Measurements from ENCODE around the gene CAVIN1. TPM values are rescaled to one million over a fixed set of nuclear protein-coding genes. Genes with fewer than 3 reads are reported as not detected.
"Not testable (repeated sequence)": the region's sequence is repeated elsewhere in the genome, so short reads cannot be mapped to it uniquely, and the experiment has no call there.

CAVIN1 gene
- total RNA-seq, 1 donor from 2014 or later, result 53.3 TPM

DNA sequence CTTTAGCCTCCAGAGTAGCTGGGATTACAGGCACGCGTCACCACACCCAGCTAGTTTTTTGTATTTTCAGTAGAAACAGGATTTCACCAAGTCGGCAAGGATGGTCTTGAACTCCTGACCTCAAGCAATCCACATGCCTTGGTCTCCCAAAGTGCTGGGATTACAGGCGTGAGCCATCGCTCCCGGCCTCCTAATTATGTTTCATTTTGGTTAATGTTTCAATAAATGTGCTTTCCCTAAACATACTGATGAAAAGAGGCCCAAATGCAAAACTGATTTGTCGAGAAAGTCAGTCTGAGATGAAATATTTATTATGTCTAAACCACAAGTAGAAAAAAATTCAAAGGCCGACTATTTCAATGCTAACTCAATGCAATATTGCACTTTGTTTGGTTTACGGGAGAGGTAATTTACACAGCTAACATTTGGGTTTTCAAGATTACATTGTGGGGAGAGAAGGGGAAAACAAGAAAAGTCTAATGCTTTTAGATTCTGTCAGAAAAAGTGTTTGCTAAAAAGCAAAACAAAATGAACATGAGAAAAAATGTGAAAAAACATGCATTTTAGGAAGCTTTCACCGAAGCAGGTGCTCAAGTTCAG is 44.6 kb downstream of the CAVIN1 start:
- TF ChIP-seq, protein P1, sequence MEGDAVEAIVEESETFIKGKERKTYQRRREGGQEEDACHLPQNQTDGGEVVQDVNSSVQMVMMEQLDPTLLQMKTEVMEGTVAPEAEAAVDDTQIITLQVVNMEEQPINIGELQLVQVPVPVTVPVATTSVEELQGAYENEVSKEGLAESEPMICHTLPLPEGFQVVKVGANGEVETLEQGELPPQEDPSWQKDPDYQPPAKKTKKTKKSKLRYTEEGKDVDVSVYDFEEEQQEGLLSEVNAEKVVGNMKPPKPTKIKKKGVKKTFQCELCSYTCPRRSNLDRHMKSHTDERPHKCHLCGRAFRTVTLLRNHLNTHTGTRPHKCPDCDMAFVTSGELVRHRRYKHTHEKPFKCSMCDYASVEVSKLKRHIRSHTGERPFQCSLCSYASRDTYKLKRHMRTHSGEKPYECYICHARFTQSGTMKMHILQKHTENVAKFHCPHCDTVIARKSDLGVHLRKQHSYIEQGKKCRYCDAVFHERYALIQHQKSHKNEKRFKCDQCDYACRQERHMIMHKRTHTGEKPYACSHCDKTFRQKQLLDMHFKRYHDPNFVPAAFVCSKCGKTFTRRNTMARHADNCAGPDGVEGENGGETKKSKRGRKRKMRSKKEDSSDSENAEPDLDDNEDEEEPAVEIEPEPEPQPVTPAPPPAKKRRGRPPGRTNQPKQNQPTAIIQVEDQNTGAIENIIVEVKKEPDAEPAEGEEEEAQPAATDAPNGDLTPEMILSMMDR (IDR thresholded peaks at IDR 0.05; ENCODE audit: unreplicated experiment), result no peak
- no peaks in the 10 kb centered on the region for H3K9me3 Mint-ChIP-seq
- no peak overlapping the region for H3K4me3 Mint-ChIP-seq
- peak overlapping the region; percentile 82 for H3K27ac Mint-ChIP-seq
- peaks cover 24% of the 10 kb centered on the region for H3K4me1 Mint-ChIP-seq
- H3K36me3 Mint-ChIP-seq, result peaks cover 4% of the 10 kb centered on the region
- H3K27me3 Mint-ChIP-seq (ENCODE audit: low read depth), result no peaks in the 10 kb centered on the region
- DNase-seq (ENCODE audit: low spot score in 2 of 2, unreplicated experiment in 2 of 2), result no peak

DNA sequence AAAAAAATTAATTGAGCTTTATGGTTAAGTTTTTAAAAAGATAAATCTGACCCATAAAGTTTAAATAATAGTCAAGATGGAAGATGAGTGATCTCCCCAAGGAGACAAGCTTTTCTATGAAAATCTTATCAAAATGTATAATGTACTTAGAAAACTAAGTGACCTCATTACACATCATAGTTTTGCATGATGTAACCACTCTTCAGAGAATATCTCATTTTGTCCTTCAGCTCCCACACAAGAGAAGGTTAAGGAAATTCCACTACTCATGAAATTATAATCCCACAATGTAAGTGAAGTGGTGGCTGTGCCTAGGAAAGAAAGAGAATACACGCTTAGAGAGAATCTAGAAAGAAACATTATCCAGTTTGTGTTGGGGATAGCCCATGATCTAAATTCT is 49.2 kb downstream of the CAVIN1 start:
- DNase-seq (ENCODE audit: low spot score in 2 of 2, unreplicated experiment in 2 of 2), result no peak
- Mint-ChIP-seq H3K27ac (no peak overlapping the region), H3K4me1 (peaks cover 7% of the 10 kb centered on the region), H3K27me3 (ENCODE audit: low read depth) (no peaks in the 10 kb centered on the region), H3K4me3 (no peak overlapping the region), H3K9me3 (peaks cover 10% of the 10 kb centered on the region), H3K36me3 (peaks cover 11% of the 10 kb centered on the region)
- TF ChIP-seq, protein P1 (IDR thresholded peaks at IDR 0.05; ENCODE audit: unreplicated experiment), result no peak

DNA sequence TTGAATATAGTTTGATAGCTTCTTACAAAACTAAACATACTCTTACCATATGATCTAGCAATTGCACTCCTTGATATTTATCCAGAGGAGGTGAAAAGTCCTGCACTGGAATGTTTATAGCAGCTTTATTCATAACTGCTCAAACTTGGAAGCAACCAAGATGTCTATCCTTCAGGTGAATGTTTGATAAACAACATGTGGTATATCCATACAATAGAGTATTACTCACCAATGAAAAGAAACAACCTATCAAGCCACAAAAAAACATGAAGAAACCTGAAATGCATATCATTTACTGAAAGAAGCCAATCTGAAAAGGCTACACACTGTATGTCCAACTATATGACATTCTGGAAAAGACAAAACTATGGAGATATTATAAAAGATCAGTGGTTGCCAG is 50.9 kb downstream of the CAVIN1 start:
- H3K9me3 Mint-ChIP-seq, result peaks cover 10% of the 10 kb centered on the region
- no peak overlapping the region for H3K27ac Mint-ChIP-seq
- no peak overlapping the region for H3K4me3 Mint-ChIP-seq
- no peaks in the 10 kb centered on the region for H3K27me3 Mint-ChIP-seq (ENCODE audit: low read depth)
- TF ChIP-seq, protein P1 (IDR thresholded peaks at IDR 0.05; ENCODE audit: unreplicated experiment), result no peak
- H3K4me1 Mint-ChIP-seq, result peaks cover 7% of the 10 kb centered on the region
- DNase-seq (ENCODE audit: low spot score in 2 of 2, unreplicated experiment in 2 of 2), result no peak
- peaks cover 11% of the 10 kb centered on the region for H3K36me3 Mint-ChIP-seq

DNA sequence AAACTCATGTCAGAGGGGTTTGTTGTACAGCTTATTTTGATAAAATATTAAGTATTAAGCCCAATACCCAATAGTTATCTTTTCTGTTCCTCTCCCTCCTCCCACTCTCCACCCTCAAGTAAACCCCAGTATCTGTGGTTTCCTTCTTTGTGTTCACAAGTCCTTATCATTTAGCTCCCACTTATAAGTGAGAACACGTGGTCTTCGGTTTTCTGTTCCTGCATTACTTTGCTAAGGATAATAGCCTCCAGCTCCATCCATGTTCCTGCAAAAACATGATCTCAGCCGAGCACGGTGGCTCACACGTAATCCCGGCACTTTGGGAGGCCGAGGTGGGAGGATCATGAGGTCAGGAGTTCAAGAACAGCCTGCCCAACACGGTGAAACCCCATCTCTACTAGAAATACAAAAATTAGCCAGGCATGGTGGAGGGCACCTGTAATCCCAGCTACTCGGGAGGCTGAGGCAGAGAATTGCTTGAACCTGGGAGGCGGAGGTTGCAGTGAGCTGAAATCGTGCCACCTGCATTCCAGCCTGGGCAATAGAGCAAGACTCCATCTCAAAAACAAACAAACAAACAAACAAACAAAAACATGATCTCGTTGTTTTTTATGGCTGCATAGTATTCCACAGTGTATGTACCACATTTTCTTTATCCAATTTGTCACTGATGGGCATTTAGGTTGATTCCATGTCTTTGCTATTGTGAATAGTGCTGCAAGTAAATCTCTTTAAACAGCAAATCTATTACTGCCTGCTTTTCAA is 54.1 kb downstream of the CAVIN1 start:
- not testable (repeated sequence) for H3K27me3 Mint-ChIP-seq (ENCODE audit: low read depth); H3K9me3 Mint-ChIP-seq; DNase-seq (ENCODE audit: low spot score in 2 of 2, unreplicated experiment in 2 of 2); H3K4me3 Mint-ChIP-seq; H3K27ac Mint-ChIP-seq
- peaks cover 10% of the 10 kb centered on the region for H3K4me1 Mint-ChIP-seq
- peaks cover 11% of the 10 kb centered on the region for H3K36me3 Mint-ChIP-seq

DNA sequence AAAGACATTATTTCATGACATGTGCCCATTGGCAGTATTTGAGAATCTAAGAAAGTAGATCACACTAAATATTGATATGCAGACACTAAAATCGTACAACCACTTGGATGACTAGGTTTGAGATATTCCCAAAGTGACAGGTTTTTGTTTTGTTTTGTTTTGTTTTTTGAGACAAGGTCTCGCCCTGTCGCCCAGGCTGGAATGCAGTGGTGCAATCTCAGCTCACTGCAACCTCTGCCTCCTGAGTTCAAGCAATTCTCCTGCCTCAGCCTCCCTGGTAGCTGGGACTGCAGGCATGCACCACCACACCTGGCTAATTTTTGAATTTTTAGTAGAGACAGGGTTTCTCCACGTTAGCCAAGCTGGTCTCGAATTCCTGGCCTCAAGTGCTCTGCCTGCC is 54.7 kb downstream of the CAVIN1 start:
- Mint-ChIP-seq H3K4me1 (peaks cover 10% of the 10 kb centered on the region), H3K36me3 (peaks cover 11% of the 10 kb centered on the region)
- H3K27me3 Mint-ChIP-seq (ENCODE audit: low read depth); H3K4me3 Mint-ChIP-seq; H3K27ac Mint-ChIP-seq; H3K9me3 Mint-ChIP-seq; DNase-seq (ENCODE audit: low spot score in 2 of 2, unreplicated experiment in 2 of 2): not testable (repeated sequence)

DNA sequence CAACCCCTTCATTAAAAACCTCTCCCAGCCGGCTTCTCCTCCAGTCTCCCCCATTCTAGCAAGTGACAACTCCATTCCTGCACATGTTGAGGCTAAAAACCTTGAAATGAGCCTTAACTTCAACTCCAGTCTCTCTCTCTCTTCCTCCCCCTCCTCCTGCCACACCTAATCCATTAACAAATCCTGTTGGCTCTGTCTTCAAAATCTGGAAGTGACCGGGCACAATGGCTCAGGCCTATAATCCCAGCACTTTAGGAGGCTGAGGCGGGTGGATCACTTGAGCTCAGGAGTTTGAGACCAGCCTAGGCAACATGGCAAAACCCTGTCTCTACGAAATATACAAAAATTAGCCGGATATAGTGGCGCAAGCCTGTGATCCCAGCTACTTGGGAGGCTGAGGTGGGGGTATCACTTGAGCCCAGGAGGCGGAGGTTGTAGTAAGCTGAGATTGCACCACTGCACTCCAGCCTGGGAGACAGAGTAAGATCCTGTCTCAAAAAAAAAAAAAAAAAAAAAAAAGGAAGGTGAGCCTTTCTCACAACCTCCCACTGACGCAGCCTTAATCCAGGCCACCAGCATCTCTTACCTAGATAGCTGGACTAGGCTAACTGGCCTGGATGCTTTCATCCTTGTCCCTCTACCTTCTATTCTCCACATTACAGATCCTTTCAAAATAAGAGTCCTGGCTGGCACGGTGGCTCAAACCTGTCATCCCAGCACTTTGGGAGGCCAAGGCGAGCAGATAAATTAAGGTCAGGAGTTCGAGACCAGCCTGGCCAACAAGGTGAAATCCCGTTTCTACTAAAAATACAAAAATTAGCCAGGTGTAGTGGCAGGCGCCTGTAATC is 56.7 kb downstream of the CAVIN1 start:
- not testable (repeated sequence) for H3K4me3 Mint-ChIP-seq; H3K27me3 Mint-ChIP-seq (ENCODE audit: low read depth); H3K9me3 Mint-ChIP-seq; H3K36me3 Mint-ChIP-seq; DNase-seq (ENCODE audit: low spot score in 2 of 2, unreplicated experiment in 2 of 2)
- H3K27ac Mint-ChIP-seq, result peak overlapping the region; percentile 31
- H3K4me1 Mint-ChIP-seq, result peaks cover 17% of the 10 kb centered on the region

DNA sequence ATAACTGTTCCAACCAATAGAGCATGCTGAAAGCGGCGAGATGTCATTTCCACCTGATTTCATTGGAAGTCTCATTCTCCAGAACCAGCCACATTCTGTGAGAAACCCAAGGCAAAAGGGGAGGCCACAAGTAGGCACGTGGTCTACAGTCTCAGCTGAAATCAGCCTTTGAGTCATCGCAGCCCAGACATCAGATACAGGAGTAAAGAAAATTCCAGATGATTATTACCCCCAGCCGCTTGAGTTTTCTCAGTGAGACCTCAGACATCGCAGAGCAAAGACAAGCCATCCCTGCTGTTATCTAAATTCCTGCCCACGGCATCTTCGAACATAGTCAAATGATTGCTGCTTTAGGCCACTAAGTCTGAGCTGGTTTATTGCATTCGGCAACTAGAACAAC is 57.9 kb downstream of the CAVIN1 start:
- no peaks in the 10 kb centered on the region for H3K27me3 Mint-ChIP-seq (ENCODE audit: low read depth)
- DNase-seq (ENCODE audit: low spot score in 2 of 2, unreplicated experiment in 2 of 2), result no peak
- H3K36me3 Mint-ChIP-seq, result no peaks in the 10 kb centered on the region
- H3K4me1 Mint-ChIP-seq, result peaks cover 17% of the 10 kb centered on the region
- H3K4me3 Mint-ChIP-seq, result no peak overlapping the region
- no peak overlapping the region for H3K27ac Mint-ChIP-seq
- no peaks in the 10 kb centered on the region for H3K9me3 Mint-ChIP-seq
- TF ChIP-seq, protein P1 (IDR thresholded peaks at IDR 0.05; ENCODE audit: unreplicated experiment), result no peak

Measured in mesothelial cell of epicardium (in vitro differentiated cells).